H9 (cell line): ENCODE measurements around the gene PLCL1. TPM values are rescaled to one million over a fixed set of nuclear protein-coding genes. Genes with fewer than 3 reads are reported as not detected.
A peak's percentile ranks its signal among the peaks of the same experiment; 100 is the strongest.

ENCODE experiments used
- DNase-seq: peaks from one replicate; pipeline ENCODE4 v3.0.0-alpha.2; 2017
- H2AFZ ChIP-seq: one replicate; pipeline ENCODE4 v1.6.1; 2013; ENCODE audit warnings: mild to moderate bottlenecking, low read length, control low read depth, moderate library complexity
- H2AK5ac ChIP-seq: 2 replicates; pipeline ENCODE4 v1.6.1; 2013; ENCODE audit warnings: low read length, control low read depth, mixed read lengths; ENCODE audit not compliant: insufficient read length
- H2BK120ac ChIP-seq: one replicate; pipeline ENCODE4 v1.6.1; 2013; ENCODE audit warnings: low read depth, mild to moderate bottlenecking, low read length, control low read depth, inconsistent platforms; ENCODE audit not compliant: poor library complexity, severe bottlenecking
- H2BK12ac ChIP-seq: 2 replicates; pipeline ENCODE4 v1.6.1; 2013; ENCODE audit warnings: low read length, control low read depth, mixed read lengths, low read depth; ENCODE audit not compliant: insufficient read length
- H2BK15ac ChIP-seq: 2 replicates; pipeline ENCODE4 v1.6.1; 2013; ENCODE audit warnings: low read depth, low read length, control low read depth
- H2BK20ac ChIP-seq: one replicate; pipeline ENCODE4 v1.6.1; 2013; ENCODE audit warnings: low read depth, mild to moderate bottlenecking, low read length, control low read depth, inconsistent platforms; ENCODE audit not compliant: poor library complexity, severe bottlenecking
- H2BK5ac ChIP-seq: 2 replicates; pipeline ENCODE4 v1.6.1; 2013; ENCODE audit warnings: low read length, control low read depth, mixed read lengths; ENCODE audit not compliant: insufficient read length
- H3K14ac ChIP-seq: 2 replicates; pipeline ENCODE4 v1.6.1; 2013; ENCODE audit warnings: low read length, control low read depth; ENCODE audit not compliant: insufficient read depth
- H3K18ac ChIP-seq: 2 replicates; pipeline ENCODE4 v1.6.1; 2013; ENCODE audit warnings: low read depth, mild to moderate bottlenecking, mixed read lengths, low read length, control low read depth; ENCODE audit not compliant: insufficient read length
- H3K23ac ChIP-seq: 2 replicates; pipeline ENCODE4 v1.6.1; 2013; ENCODE audit warnings: low read length, control low read depth, mixed read lengths, low read depth; ENCODE audit not compliant: insufficient read length
- H3K23me2 ChIP-seq: 2 replicates; pipeline ENCODE4 v1.6.1; 2013; ENCODE audit warnings: low read depth, mild to moderate bottlenecking, mixed read lengths, low read length, control low read depth; ENCODE audit not compliant: insufficient read length, poor library complexity, severe bottlenecking
- H3K27ac ChIP-seq: 2 replicates; pipeline ENCODE4 v1.5.1; 2013; ENCODE audit warnings: low read length, control low read depth, mixed read lengths, low read depth; ENCODE audit not compliant: insufficient read length
- H3K27me3 ChIP-seq: 2 replicates; pipeline ENCODE4 v1.6.1; 2013; ENCODE audit warnings: low read length, control low read depth, inconsistent platforms; ENCODE audit not compliant: insufficient read depth
- H3K4ac ChIP-seq: 2 replicates; pipeline ENCODE4 v1.6.1; 2013; ENCODE audit warnings: low read depth, mild to moderate bottlenecking, control low read depth, inconsistent platforms, low read length, moderate library complexity
- H3K4me1 ChIP-seq: 2 replicates; pipeline ENCODE4 v1.6.1; 2013; ENCODE audit warnings: low read length, control low read depth, inconsistent platforms; ENCODE audit not compliant: insufficient read depth
- H3K4me2 ChIP-seq: 2 replicates; pipeline ENCODE4 v1.6.1; 2013; ENCODE audit warnings: low read length, control low read depth, mixed read lengths; ENCODE audit not compliant: insufficient read length, insufficient read depth
- H3K56ac ChIP-seq: 2 replicates; pipeline ENCODE4 v1.6.1; 2013; ENCODE audit warnings: low read depth, mild to moderate bottlenecking, mixed read lengths, low read length, control low read depth; ENCODE audit not compliant: insufficient read length
- H3K79me1 ChIP-seq: 2 replicates; pipeline ENCODE4 v1.6.1; 2013; ENCODE audit warnings: low read depth, mild to moderate bottlenecking, moderate library complexity, low read length, control low read depth, inconsistent platforms; ENCODE audit not compliant: insufficient read depth, poor library complexity, severe bottlenecking
- H3K79me2 ChIP-seq: 2 replicates; pipeline ENCODE4 v1.6.1; 2013; ENCODE audit warnings: low read length, control low read depth, inconsistent platforms; ENCODE audit not compliant: insufficient read depth
- H3K9ac ChIP-seq: 2 replicates; pipeline ENCODE4 v1.6.1; 2013; ENCODE audit warnings: low read length, control low read depth, mixed read lengths; ENCODE audit not compliant: insufficient read length; ENCODE audit errors: extremely low read depth
- H3K9me3 ChIP-seq: one replicate; pipeline ENCODE4 v1.6.1; 2013; ENCODE audit warnings: low read depth, low read length, inconsistent platforms; ENCODE audit not compliant: control insufficient read depth
- H3T11ph ChIP-seq: one replicate; pipeline ENCODE4 v1.6.1; 2013; ENCODE audit warnings: mild to moderate bottlenecking, low read length, control low read depth, inconsistent platforms
- H4K20me1 ChIP-seq: one replicate; pipeline ENCODE4 v1.6.1; 2013; ENCODE audit not compliant: control insufficient read depth, insufficient read length, insufficient read depth
- H4K5ac ChIP-seq: 2 replicates; pipeline ENCODE4 v1.6.1; 2013; ENCODE audit warnings: low read depth, mild to moderate bottlenecking, mixed read lengths, low read length, control low read depth; ENCODE audit not compliant: insufficient read length
- H4K8ac ChIP-seq: replicated peaks from 2 replicates; pipeline ENCODE4 v1.6.1; 2013; ENCODE audit warnings: low read length, control low read depth, mixed read lengths, low read depth; ENCODE audit not compliant: insufficient read length
- H4K91ac ChIP-seq: 2 replicates; pipeline ENCODE4 v1.6.1; 2013; ENCODE audit warnings: low read depth, mild to moderate bottlenecking, moderate library complexity, mixed read lengths, low read length, control low read depth; ENCODE audit not compliant: insufficient read length
- H3K27ac Mint-ChIP-seq, 3 experiments: 2 replicates in 2 of 3; 3 replicates in 1 of 3; pipeline ENCODE4 v1.8.0; 2020 to 2021; ENCODE audit warnings: mixed read lengths in 3 of 3, mild to moderate bottlenecking in 1 of 3, moderate library complexity in 1 of 3
- H3K27me3 Mint-ChIP-seq: 2 replicates; pipeline ENCODE4 v1.8.0; 2021; ENCODE audit warnings: low read depth, mild to moderate bottlenecking, moderate library complexity, mixed read lengths
- H3K36me3 Mint-ChIP-seq, 3 experiments: 2 replicates in 2 of 3; 3 replicates in 1 of 3; pipeline ENCODE4 v1.8.0; 2020 to 2021; ENCODE audit warnings: low read depth in 3 of 3, mixed read lengths in 3 of 3; ENCODE audit not compliant: insufficient read depth in 1 of 3
- H3K4me1 Mint-ChIP-seq, 2 experiments: 2 replicates each; pipeline ENCODE4 v1.8.0; 2020; ENCODE audit warnings: mixed read lengths in 2 of 2
- H3K4me3 Mint-ChIP-seq, 2 experiments: 2 replicates in 1 of 2; 3 replicates in 1 of 2; pipeline ENCODE4 v1.8.0; 2020 to 2021; ENCODE audit warnings: mild to moderate bottlenecking in 2 of 2, mixed read lengths in 2 of 2, moderate library complexity in 1 of 2
- H3K9me3 Mint-ChIP-seq, 2 experiments: 2 replicates in 1 of 2; 3 replicates in 1 of 2; pipeline ENCODE4 v1.8.0; 2020; ENCODE audit warnings: mild to moderate bottlenecking in 2 of 2, mixed read lengths in 2 of 2, moderate library complexity in 1 of 2
- CTCF ChIP-seq: fragments of 200-600 bp; sonication (generic); conservative IDR thresholded peaks from 3 replicates; pipeline ENCODE4 v1.8.0; 2021; ENCODE audit warnings: antibody characterized with exemption, mild to moderate bottlenecking
- WGBS: extraction: QIAGEN DNeasy Blood & Tissue Kit; methylation state at CpG from one replicate; pipeline ENCODE4 v1.1.7; 2013; ENCODE audit warnings: missing lambda C conversion rate, low lambda C conversion rate, mixed read lengths; ENCODE audit not compliant: insufficient read length; ENCODE audit errors: extremely low coverage; 5-methylcytosine and 5-hydroxymethylcytosine counted together
- total RNA-seq: library from RNA; stranded (reverse); gene quantifications from 2 replicates; pipeline ENCODE4 v1.2.1, GENCODE V29; 2021

The PLCL1 gene
- total RNA-seq, 1 experiment from 2014 or later: 0.04 TPM

GRCh38 chr2:198127627-198128026 is 323.2 kb downstream of the PLCL1 start:
- Histone ChIP-seq H2AK5ac (no peak overlapping the region), H3K4me1 (no peaks in the 10 kb centered on the region), H3K4me2 (no peak overlapping the region), H3K27ac (no peak overlapping the region), H3T11ph (no peak overlapping the region), H4K5ac (no peak overlapping the region), H4K8ac (no peak overlapping the region), H3K79me1 (no peaks in the 10 kb centered on the region), H3K79me2 (no peaks in the 10 kb centered on the region), H3K4ac (no peak overlapping the region), H4K20me1 (no peaks in the 10 kb centered on the region), H2BK120ac (no peak overlapping the region), H3K27me3 (no peaks in the 10 kb centered on the region), H3K9me3 (no peaks in the 10 kb centered on the region), H3K23me2 (no peaks in the 10 kb centered on the region), H3K14ac (no peak overlapping the region), H2BK5ac (no peak overlapping the region), H3K23ac (no peak overlapping the region), H2BK15ac (no peak overlapping the region), H3K56ac (no peak overlapping the region), H4K91ac (no peak overlapping the region), H2BK20ac (no peak overlapping the region), H3K18ac (no peak overlapping the region), H3K9ac (no peak overlapping the region), H2AFZ (no peak overlapping the region), H2BK12ac (no peak overlapping the region)
- no peaks in the 10 kb centered on the region for H3K27me3 Mint-ChIP-seq
- no peaks in the 10 kb centered on the region for H3K4me1 Mint-ChIP-seq
- no CpG with 5 or more reads among the region's 1 CpG for WGBS
- DNase-seq: peak; percentile 38
- no peaks in the 10 kb centered on the region for H3K9me3 Mint-ChIP-seq
- H3K27ac Mint-ChIP-seq: no peak overlapping the region
- no peak overlapping the region for H3K4me3 Mint-ChIP-seq
- peak; percentile 86 for TF ChIP-seq CTCF
- H3K36me3 Mint-ChIP-seq: no peaks in the 10 kb centered on the region
